CD14-positive monocyte (primary cell): ENCODE results near the gene PAPSS2. TPM values are rescaled to one million over a fixed set of nuclear protein-coding genes. Genes with fewer than 3 reads are reported as not detected.

ENCODE experiments used
- DNase-seq, 3 donors: peaks; one replicate each; pipeline ENCODE4 v3.0.0-alpha.2; 2011 to 2022
- H2AFZ ChIP-seq: 2 replicates; pipeline ENCODE4 v1.6.0; 2012; ENCODE audit warnings: mild to moderate bottlenecking, low read depth, low read length, inconsistent platforms; ENCODE audit not compliant: insufficient read depth, poor library complexity, severe bottlenecking
- H3K27ac ChIP-seq, 2 donors: 1 replicate in 1 of 2; 2 replicates in 1 of 2; pipeline ENCODE4 v1.5.1; 2012 to 2013; ENCODE audit warnings: low read length in 2 of 2, control low read depth in 1 of 2, inconsistent platforms in 1 of 2, low read depth in 1 of 2, mild to moderate bottlenecking in 1 of 2
- H3K27me3 ChIP-seq, 2 donors: one replicate each; pipeline versions ENCODE4 v1.6.0 to v1.6.1; 2011 to 2013; ENCODE audit warnings: low read length in 2 of 2; ENCODE audit not compliant: control insufficient read depth in 2 of 2, insufficient read depth in 2 of 2
- H3K36me3 ChIP-seq, 2 donors: replicated peaks in 1 of 2; 1 replicate in 1 of 2; 2 replicates in 1 of 2; pipeline versions ENCODE4 v1.5.1 to v1.6.1; 2012 to 2013; ENCODE audit warnings: low read length in 2 of 2, control low read depth in 1 of 2, inconsistent platforms in 1 of 2, mild to moderate bottlenecking in 1 of 2; ENCODE audit not compliant: insufficient read depth in 2 of 2, control insufficient read depth in 1 of 2
- H3K4me1 ChIP-seq, 2 donors: 1 replicate in 1 of 2; 2 replicates in 1 of 2; pipeline versions ENCODE4 v1.5.1 to v1.6.1; 2012 to 2013; ENCODE audit warnings: low read length in 2 of 2, control low read depth in 1 of 2, inconsistent platforms in 1 of 2, mild to moderate bottlenecking in 1 of 2, moderate library complexity in 1 of 2; ENCODE audit not compliant: insufficient read depth in 2 of 2, control insufficient read depth in 1 of 2
- H3K4me2 ChIP-seq: replicated peaks from 2 replicates; pipeline ENCODE3; 2012; ENCODE audit warnings: low read length, moderate library complexity, mild to moderate bottlenecking; ENCODE audit not compliant: poor library complexity, severe bottlenecking; ENCODE audit errors: extremely low read depth
- H3K4me3 ChIP-seq, 3 experiments: fragments of 200-600 bp in 1 of 3; sonication (generic) in 1 of 3; replicated peaks in 1 of 3; 1 replicate in 2 of 3; 2 replicates in 1 of 3; pipeline ENCODE4 v1.5.1; 2011 to 2013; ENCODE audit warnings: low read length in 3 of 3, mild to moderate bottlenecking in 3 of 3, control low read depth in 2 of 3, low read depth in 2 of 3, inconsistent platforms in 1 of 3, moderate library complexity in 1 of 3
- H3K79me2 ChIP-seq: 2 replicates; pipeline ENCODE4 v1.6.0; 2012; ENCODE audit warnings: mild to moderate bottlenecking, control low read depth, inconsistent platforms, low read length, moderate library complexity; ENCODE audit not compliant: insufficient read depth
- H3K9ac ChIP-seq: 2 replicates; pipeline ENCODE4 v1.6.0; 2017; ENCODE audit warnings: low read length, mild to moderate bottlenecking; ENCODE audit not compliant: insufficient read depth, poor library complexity, severe bottlenecking
- H3K9me3 ChIP-seq, 2 donors: replicated peaks in 1 of 2; 1 replicate in 1 of 2; 2 replicates in 1 of 2; pipeline versions ENCODE4 v1.5.1 to v1.6.1; 2012 to 2013; ENCODE audit warnings: low read length in 2 of 2, control low read depth in 1 of 2; ENCODE audit not compliant: control insufficient read depth in 1 of 2, insufficient read depth in 1 of 2
- H4K20me1 ChIP-seq: 2 replicates; pipeline ENCODE4 v1.6.0; 2012; ENCODE audit warnings: mild to moderate bottlenecking, low read length, control low read depth, moderate library complexity; ENCODE audit not compliant: insufficient read depth
- H3K27ac Mint-ChIP-seq, 7 donors: one replicate each; pipeline ENCODE4 v1.8.0; 2020; ENCODE audit warnings: mild to moderate bottlenecking in 7 of 7, mixed read lengths in 7 of 7, moderate library complexity in 6 of 7, inconsistent platforms in 2 of 7
- H3K27me3 Mint-ChIP-seq, 3 donors: one replicate each; pipeline ENCODE4 v1.8.0; 2021 to 2022; ENCODE audit warnings: low read depth in 3 of 3, mild to moderate bottlenecking in 3 of 3, mixed read lengths in 3 of 3, moderate library complexity in 3 of 3, inconsistent platforms in 1 of 3
- H3K36me3 Mint-ChIP-seq, 2 donors: one replicate each; pipeline ENCODE4 v1.8.0; 2020; ENCODE audit warnings: mixed read lengths in 2 of 2, inconsistent platforms in 1 of 2, mild to moderate bottlenecking in 1 of 2
- H3K4me1 Mint-ChIP-seq: one replicate; pipeline ENCODE4 v1.8.0; 2020; ENCODE audit warnings: mild to moderate bottlenecking, mixed read lengths
- H3K4me3 Mint-ChIP-seq, 2 donors: one replicate each; pipeline ENCODE4 v1.8.0; 2020; ENCODE audit warnings: mild to moderate bottlenecking in 2 of 2, mixed read lengths in 2 of 2, moderate library complexity in 1 of 2
- H3K9me3 Mint-ChIP-seq, 7 donors: one replicate each; pipeline ENCODE4 v1.8.0; 2020 to 2022; ENCODE audit warnings: mixed read lengths in 7 of 7, mild to moderate bottlenecking in 6 of 7, moderate library complexity in 6 of 7, inconsistent platforms in 2 of 7
- CTCF ChIP-seq: fragments of 200-600 bp; IDR thresholded peaks from one replicate; pipeline ENCODE4 v1.8.0; 2022; ENCODE audit warnings: antibody characterized with exemption, mild to moderate bottlenecking
- WGBS: methylation state at CpG from one replicate; pipeline ENCODE4 v1.1.5; 2013; ENCODE audit warnings: missing lambda C conversion rate; ENCODE audit not compliant: insufficient coverage; 5-methylcytosine and 5-hydroxymethylcytosine counted together
- intact Hi-C, 2 donors: fragments of 100-400 bp; cut with micrococcal nuclease; formaldehyde crosslinking; loops; one replicate each; pipeline versions ENCODE4 v1.15.0 to v1.15.1; 2023
- polyA plus RNA-seq, 3 donors: library from polyadenylated mRNA; depleted of rRNA in 1 of 3; unstranded in 2 of 3; stranded (reverse) in 1 of 3; fragments of 300-500 nt in 2 of 3; fragments of >200 nt in 1 of 3; fragmentation: Illumina TruSeq in 2 of 3; gene quantifications; 1 replicate in 2 of 3; 2 replicates in 1 of 3; pipeline ENCODE4 v1.2.3, GENCODE V29; 2012 to 2021

PAPSS2 gene
- polyA plus RNA-seq, 3 donors = 3.5 to 6.5 (median 6.2) TPM

- intact Hi-C loops = no loop called here
- Histone ChIP-seq H3K4me2 (no peak overlapping the region), H3K4me1 (peaks cover 8 to 11% of the 10 kb centered on the region in 2 donors), H3K36me3 (no peaks in the 10 kb centered on the region), H3K79me2 (no peaks in the 10 kb centered on the region), H4K20me1 (no peaks in the 10 kb centered on the region), H3K27ac (no peak overlapping the region), H3K27me3 (no peaks in the 10 kb centered on the region), H3K9me3 (no peaks in the 10 kb centered on the region), H2AFZ (no peak overlapping the region), H3K9ac (no peak overlapping the region), H3K4me3 (no peak overlapping the region)
- no peaks in the 10 kb centered on the region for H3K36me3 Mint-ChIP-seq
- no peak for DNase-seq
- no peaks in the 10 kb centered on the region for H3K9me3 Mint-ChIP-seq
- TF ChIP-seq CTCF = no peak
- H3K27me3 Mint-ChIP-seq = no peaks in the 10 kb centered on the region
- no peak overlapping the region for H3K4me3 Mint-ChIP-seq
- no peak overlapping the region for H3K27ac Mint-ChIP-seq
- WGBS = 13% methylated on average over 1 of the region's 3 CpGs
- peaks cover 20% of the 10 kb centered on the region for H3K4me1 Mint-ChIP-seq
Observed at GRCh38 chr10:87672551-87672950, 12.9 kb downstream of the PAPSS2 start.

- DNase-seq = no peak
- intact Hi-C loops = no loop called here
- H3K9me3 Mint-ChIP-seq = no peaks in the 10 kb centered on the region
- Histone ChIP-seq H3K36me3 (no peaks in the 10 kb centered on the region), H3K27ac (no peak overlapping the region), H3K4me2 (no peak overlapping the region), H3K4me3 (no peak overlapping the region), H3K27me3 (no peaks in the 10 kb centered on the region), H4K20me1 (no peaks in the 10 kb centered on the region), H3K4me1 (no peaks in the 10 kb centered on the region), H3K79me2 (no peaks in the 10 kb centered on the region), H3K9me3 (no peaks in the 10 kb centered on the region), H3K9ac (no peak overlapping the region), H2AFZ (no peak overlapping the region)
- TF ChIP-seq CTCF = no peak
- 80% methylated on average over 1 of the region's 1 CpG for WGBS
- no peak overlapping the region for H3K27ac Mint-ChIP-seq
- H3K27me3 Mint-ChIP-seq = peaks cover 0 to 2% (median 0%) of the 10 kb centered on the region in 3 donors
- H3K36me3 Mint-ChIP-seq = no peaks in the 10 kb centered on the region
- peaks cover 7% of the 10 kb centered on the region for H3K4me1 Mint-ChIP-seq
- no peak overlapping the region for H3K4me3 Mint-ChIP-seq
Observed at GRCh38 chr10:87674943-87675342, 15.3 kb downstream of the PAPSS2 start.
